Activated T-helper 1 cell treated with anti-CD3 and anti-CD28 coated beads, Interleukin-12 subunit alpha, Interleukin-12 subunit beta, Interleukin-2, Interleukin-4 antibody, amounts not matched to agents 30 ng/mL and 10 ng/mL and 1 ng/mL, durations not matched to agents 14 hours and 24 hours and 36 hours (primary cell): ENCODE data around the gene EPS15. TPM values are rescaled to one million over a fixed set of nuclear protein-coding genes. Genes with fewer than 3 reads are reported as not detected.

Source experiments
- DNase-seq: peaks from one replicate; pipeline ENCODE4 v3.0.0; 2021; ENCODE audit warnings: low spot score
- H3K27ac Mint-ChIP-seq: one replicate; pipeline ENCODE4 v1.8.0; 2021; ENCODE audit warnings: mild to moderate bottlenecking, mixed read lengths
- H3K27me3 Mint-ChIP-seq: one replicate; pipeline ENCODE4 v1.8.0; 2022; ENCODE audit warnings: mild to moderate bottlenecking, moderate library complexity, mixed read lengths; ENCODE audit not compliant: insufficient read depth
- H3K36me3 Mint-ChIP-seq: one replicate; pipeline ENCODE4 v1.8.0; 2021; ENCODE audit warnings: low read depth, mixed read lengths
- H3K4me1 Mint-ChIP-seq: one replicate; pipeline ENCODE4 v1.8.0; 2021; ENCODE audit warnings: low read depth, mixed read lengths
- H3K4me3 Mint-ChIP-seq: one replicate; pipeline ENCODE4 v1.8.0; 2021; ENCODE audit warnings: mild to moderate bottlenecking, moderate library complexity, mixed read lengths
- H3K9me3 Mint-ChIP-seq: one replicate; pipeline ENCODE4 v1.8.0; 2021; ENCODE audit warnings: mixed read lengths
- intact Hi-C: fragments of 100-400 bp; cut with micrococcal nuclease; formaldehyde crosslinking; loops from one replicate; pipeline ENCODE4 v1.15.1; 2024
- total RNA-seq: library from RNA; stranded (reverse); gene quantifications from 2 replicates; pipeline ENCODE4 v1.2.3, GENCODE V29; 2022

The EPS15 gene
- total RNA-seq, 1 donor from 2014 or later, result 55.5 TPM

DNA sequence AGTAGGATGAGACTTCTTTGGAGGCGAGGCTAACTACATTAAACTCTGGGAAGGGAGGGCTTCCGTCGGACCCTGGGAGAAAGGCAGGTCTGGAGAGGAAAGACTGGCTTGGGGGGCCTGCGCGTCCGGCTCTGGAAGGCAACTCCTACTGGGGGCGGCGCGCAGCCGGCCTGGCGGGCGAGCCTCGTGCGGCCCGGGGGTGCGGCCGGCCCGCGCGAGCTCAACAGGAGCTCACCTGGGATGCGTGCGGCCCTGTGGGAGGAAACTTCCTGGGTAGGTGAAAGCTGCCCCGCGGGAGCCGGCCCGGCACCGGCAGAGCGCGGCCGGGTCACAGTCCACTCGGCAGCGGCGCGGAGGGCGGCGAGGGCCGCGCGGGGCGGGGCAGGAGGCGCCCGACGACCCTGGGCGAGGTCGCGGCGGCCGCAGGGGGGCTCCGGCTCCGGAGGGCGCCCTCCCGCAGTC lies 449 bp downstream of the EPS15 start:
- no peaks in the 10 kb centered on the region for H3K27me3 Mint-ChIP-seq
- peak; percentile 47 for DNase-seq
- intact Hi-C loops, result loop anchor here (1.0 to 10.0 kb wide), 12 partner anchors 9 to 544 kb away; partner anchors contain the start of genes BTF3L4, CDKN2C, NRDC and OSBPL9
- no peaks in the 10 kb centered on the region for H3K9me3 Mint-ChIP-seq
- peak overlapping the region; percentile 98 for H3K27ac Mint-ChIP-seq
- peaks cover 4% of the 10 kb centered on the region for H3K36me3 Mint-ChIP-seq
- H3K4me1 Mint-ChIP-seq, result peaks cover 64% of the 10 kb centered on the region
- H3K4me3 Mint-ChIP-seq, result peak overlapping the region; percentile 98

DNA sequence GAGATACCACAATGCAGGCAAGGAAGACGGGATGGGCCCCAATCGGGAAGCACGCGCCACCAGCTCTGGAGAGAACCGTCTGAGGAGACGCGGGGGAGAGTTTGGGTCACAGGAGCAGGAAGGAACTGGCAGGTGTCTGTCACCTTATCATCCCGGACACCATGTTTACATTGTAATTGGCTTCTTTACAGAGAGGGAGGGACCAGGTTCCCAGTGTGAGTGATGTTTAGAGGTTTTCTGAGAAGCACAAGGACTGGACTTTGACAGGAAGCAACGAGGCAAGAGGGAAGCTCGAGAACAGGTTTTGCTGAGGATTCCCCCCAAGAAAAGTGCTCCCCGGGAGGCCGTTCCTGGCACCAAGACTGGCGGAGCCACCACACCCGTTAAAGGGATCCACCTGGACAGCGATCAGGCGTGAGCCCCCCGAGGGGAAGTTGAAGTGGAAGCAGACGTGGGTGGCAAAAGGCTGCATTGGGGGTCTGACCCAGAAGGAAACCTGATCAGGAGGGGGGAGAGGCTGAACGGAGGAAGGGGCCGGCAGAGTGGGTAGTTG lies 957 bp downstream of the EPS15 start:
- Mint-ChIP-seq H3K27me3 (no peaks in the 10 kb centered on the region), H3K4me3 (peak overlapping the region; percentile 98), H3K4me1 (peaks cover 66% of the 10 kb centered on the region), H3K27ac (peak overlapping the region; percentile 98), H3K36me3 (peaks cover 4% of the 10 kb centered on the region), H3K9me3 (no peaks in the 10 kb centered on the region)
- intact Hi-C loops, result loop anchor here (1.0 to 10.0 kb wide), 8 partner anchors 9 to 543 kb away; partner anchors contain the start of genes CDKN2C, NRDC and RNF11
- DNase-seq, result peak; percentile 27

DNA sequence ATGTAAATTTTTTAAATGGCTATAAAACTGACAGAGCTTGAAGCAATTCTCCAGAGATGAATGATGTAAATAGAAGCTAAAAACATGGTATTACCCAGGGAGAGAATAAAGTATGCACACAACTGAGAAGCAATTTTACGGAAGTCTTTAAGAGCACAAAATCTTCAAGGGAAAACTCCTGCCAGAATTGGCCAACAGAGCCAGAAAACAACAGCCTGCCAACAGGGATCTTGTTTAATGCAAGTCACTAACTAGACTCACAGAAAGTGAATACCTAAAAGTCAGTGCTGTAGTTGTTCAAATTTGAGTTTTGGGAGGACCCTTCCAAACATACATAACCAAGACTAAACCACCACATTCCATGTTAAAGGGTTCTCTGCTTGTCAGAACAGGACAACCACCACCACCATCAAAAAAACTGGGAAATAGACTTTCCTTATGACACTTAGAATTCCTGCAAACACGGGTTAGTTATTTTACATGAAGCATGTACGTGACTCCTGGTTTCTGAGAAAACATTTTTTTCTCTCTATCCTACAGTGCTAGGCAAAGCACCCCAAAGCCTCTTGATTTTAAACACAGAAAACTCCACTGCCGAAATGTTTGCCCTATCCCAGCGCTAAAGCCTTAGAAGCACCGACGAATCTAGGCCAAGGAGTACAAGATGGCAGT lies 1.6 kb downstream of the EPS15 start:
- Mint-ChIP-seq H3K36me3 (peaks cover 4% of the 10 kb centered on the region), H3K4me1 (peaks cover 72% of the 10 kb centered on the region), H3K27ac (peak overlapping the region; percentile 98), H3K9me3 (no peaks in the 10 kb centered on the region), H3K4me3 (peak overlapping the region; percentile 98), H3K27me3 (no peaks in the 10 kb centered on the region)
- DNase-seq, result no peak
- intact Hi-C loops, result loop anchor here (1.0 to 10.0 kb wide), 8 partner anchors 8 to 543 kb away; partner anchors contain the start of genes CDKN2C, NRDC and RNF11

DNA sequence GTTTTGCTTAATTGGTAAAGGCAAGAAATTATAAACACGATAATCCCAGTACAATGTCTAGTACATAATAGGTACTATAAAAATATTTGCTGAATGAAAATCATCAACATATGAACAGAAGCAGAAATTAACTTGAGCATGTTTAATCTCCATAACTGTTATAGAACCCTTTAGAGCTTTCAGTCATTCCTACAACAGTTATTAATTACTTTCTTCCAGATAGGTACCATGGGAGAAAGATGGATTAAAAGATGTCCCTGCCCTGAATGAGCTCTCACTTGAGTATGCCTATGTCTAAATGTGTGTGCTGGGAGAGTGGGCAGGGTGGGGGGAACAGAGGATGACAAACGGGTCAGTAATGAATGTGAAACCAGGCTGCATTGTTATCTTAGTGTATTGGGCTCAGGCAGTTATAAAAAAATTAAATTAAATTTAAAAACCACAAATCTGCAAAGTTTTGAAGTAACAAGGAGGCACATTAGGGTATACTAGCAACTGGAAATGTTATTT lies 2.4 kb downstream of the EPS15 start:
- intact Hi-C loops, result loop anchor here (5.0 to 10.0 kb wide), 3 partner anchors 74 to 542 kb away; partner anchors contain the start of genes CDKN2C and RNF11
- no peaks in the 10 kb centered on the region for H3K9me3 Mint-ChIP-seq
- H3K4me1 Mint-ChIP-seq, result peaks cover 80% of the 10 kb centered on the region
- peak overlapping the region; percentile 69 for H3K4me3 Mint-ChIP-seq
- H3K27ac Mint-ChIP-seq, result no peak overlapping the region
- H3K36me3 Mint-ChIP-seq, result peaks cover 4% of the 10 kb centered on the region
- H3K27me3 Mint-ChIP-seq, result no peaks in the 10 kb centered on the region
- DNase-seq, result no peak

GRCh38 chr1:51515982-51516648 lies 3.0 kb downstream of the EPS15 start:
- no peak for DNase-seq
- H3K4me1 Mint-ChIP-seq, result peaks cover 80% of the 10 kb centered on the region
- no peaks in the 10 kb centered on the region for H3K27me3 Mint-ChIP-seq
- H3K4me3 Mint-ChIP-seq, result no peak overlapping the region
- H3K9me3 Mint-ChIP-seq, result no peaks in the 10 kb centered on the region
- H3K27ac Mint-ChIP-seq, result no peak overlapping the region
- intact Hi-C loops, result loop anchor here (5.0 to 10.0 kb wide), 3 partner anchors 74 to 541 kb away; partner anchors contain the start of genes CDKN2C and RNF11
- peaks cover 4% of the 10 kb centered on the region for H3K36me3 Mint-ChIP-seq

- Mint-ChIP-seq H3K4me1 (peaks cover 75% of the 10 kb centered on the region), H3K27me3 (no peaks in the 10 kb centered on the region)
- intact Hi-C loops, result loop anchor here (5.0 to 10.0 kb wide), 3 partner anchors 73 to 541 kb away; partner anchors contain the start of genes CDKN2C and RNF11
Observed at GRCh38 chr1:51515312-51515960, 3.6 kb downstream of the EPS15 start.

DNA sequence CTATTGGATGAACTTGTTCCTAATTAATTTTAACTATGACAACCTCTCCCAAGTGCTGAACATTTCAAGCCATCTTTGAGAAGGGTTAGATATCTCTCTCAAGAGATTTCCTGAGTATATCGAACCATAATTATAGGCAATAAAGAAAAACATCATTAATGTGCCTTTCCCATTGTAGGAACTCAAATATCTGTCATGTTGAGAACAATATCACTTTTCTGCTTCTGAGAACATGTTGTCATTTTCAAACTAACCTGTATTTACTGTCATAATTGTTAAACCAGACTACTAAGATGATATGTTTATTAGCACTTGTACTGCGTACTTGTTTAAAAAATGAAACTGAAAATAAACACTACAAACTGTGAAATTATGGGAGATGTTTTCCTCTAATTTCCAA lies 4.3 kb downstream of the EPS15 start:
- DNase-seq, result no peak
- Mint-ChIP-seq H3K4me1 (peaks cover 75% of the 10 kb centered on the region), H3K27me3 (no peaks in the 10 kb centered on the region), H3K9me3 (no peaks in the 10 kb centered on the region), H3K27ac (no peak overlapping the region), H3K4me3 (no peak overlapping the region), H3K36me3 (peaks cover 5% of the 10 kb centered on the region)
- intact Hi-C loops, result loop anchor here (1.0 to 10.0 kb wide), 4 partner anchors 8 to 540 kb away; partner anchors contain the start of genes CDKN2C and RNF11

More at GRCh38 chr1:51515312-51515960, 3.6 kb downstream of the EPS15 start:
- Mint-ChIP-seq H3K27ac (no peak overlapping the region), H3K4me3 (no peak overlapping the region), H3K36me3 (peaks cover 4% of the 10 kb centered on the region), H3K9me3 (no peaks in the 10 kb centered on the region)
- no peak for DNase-seq

DNA sequence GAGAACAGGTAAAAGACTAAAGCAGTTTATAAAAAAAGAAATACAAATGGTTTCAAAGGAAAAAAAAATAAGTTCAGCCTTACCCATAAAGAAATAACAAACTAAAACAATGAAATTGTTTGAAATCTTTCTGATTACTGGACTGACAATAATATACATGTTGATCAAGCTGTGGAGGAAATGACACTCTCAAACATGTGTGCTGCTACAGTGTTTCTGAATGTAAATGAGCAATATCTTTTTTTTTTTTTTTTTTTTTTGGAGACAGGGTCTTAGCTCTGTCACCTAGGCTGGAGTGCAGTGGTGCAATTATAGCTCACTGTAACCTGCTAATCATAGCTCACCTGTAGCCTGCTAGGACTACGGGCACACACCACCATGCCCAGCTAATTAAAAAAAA lies 6.5 kb downstream of the EPS15 start:
- no peak overlapping the region for H3K4me3 Mint-ChIP-seq
- H3K27ac Mint-ChIP-seq, result no peak overlapping the region
- intact Hi-C loops, result loop anchor here (10.0 kb wide), 1 partner anchor 538 kb away; the partner anchor contains the start of gene CDKN2C
- H3K27me3 Mint-ChIP-seq, result no peaks in the 10 kb centered on the region
- DNase-seq, result no peak
- H3K36me3 Mint-ChIP-seq, result peaks cover 3% of the 10 kb centered on the region
- H3K4me1 Mint-ChIP-seq, result peaks cover 74% of the 10 kb centered on the region
- no peaks in the 10 kb centered on the region for H3K9me3 Mint-ChIP-seq

GRCh38 chr1:51512120-51512519 lies 6.9 kb downstream of the EPS15 start:
- Mint-ChIP-seq H3K4me3 (no peak overlapping the region), H3K36me3 (peaks cover 4% of the 10 kb centered on the region), H3K27ac (no peak overlapping the region), H3K9me3 (no peaks in the 10 kb centered on the region), H3K27me3 (no peaks in the 10 kb centered on the region), H3K4me1 (peaks cover 69% of the 10 kb centered on the region)
- no peak for DNase-seq
- intact Hi-C loops, result loop anchor here (10.0 kb wide), 1 partner anchor 537 kb away; the partner anchor contains the start of gene CDKN2C

GRCh38 chr1:51509773-51510172 lies 9.3 kb downstream of the EPS15 start:
- no peak for DNase-seq
- peak overlapping the region; percentile 46 for H3K27ac Mint-ChIP-seq
- H3K4me1 Mint-ChIP-seq, result peaks cover 59% of the 10 kb centered on the region
- peaks cover 9% of the 10 kb centered on the region for H3K36me3 Mint-ChIP-seq
- no peaks in the 10 kb centered on the region for H3K27me3 Mint-ChIP-seq
- no peaks in the 10 kb centered on the region for H3K9me3 Mint-ChIP-seq
- intact Hi-C loops, result loop anchor here (1.0 to 10.0 kb wide), 2 partner anchors 9 to 535 kb away; partner anchors contain the start of gene CDKN2C
- no peak overlapping the region for H3K4me3 Mint-ChIP-seq

DNA sequence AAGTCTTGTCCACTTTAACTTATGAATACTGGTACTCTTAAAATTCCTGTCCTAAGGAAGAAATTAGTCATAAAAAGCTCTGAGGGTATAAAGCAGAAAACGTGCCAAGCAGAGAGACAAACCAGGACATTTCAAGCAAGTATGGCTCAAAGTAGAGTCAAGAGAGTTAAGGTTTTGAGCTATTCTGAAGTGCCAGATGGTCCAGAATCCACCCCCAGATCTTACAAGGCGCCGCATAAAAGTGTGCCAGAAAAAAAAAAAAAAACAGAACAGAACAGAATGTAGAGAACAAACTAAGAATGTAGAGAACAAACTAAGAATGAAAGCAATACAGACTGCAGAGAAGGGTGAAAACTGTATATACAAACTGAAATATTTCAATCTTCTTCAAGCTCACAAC lies 12.5 kb downstream of the EPS15 start:
- Mint-ChIP-seq H3K27ac (no peak overlapping the region), H3K4me1 (peaks cover 34% of the 10 kb centered on the region), H3K9me3 (no peaks in the 10 kb centered on the region), H3K36me3 (peaks cover 13% of the 10 kb centered on the region), H3K27me3 (no peaks in the 10 kb centered on the region), H3K4me3 (no peak overlapping the region)
- intact Hi-C loops, result loop anchor here (1.0 kb wide), 1 partner anchor 8 kb away; no protein-coding TSS in a partner anchor
- no peak for DNase-seq
